Astrocyte (in vitro differentiated cells and primary cell): ENCODE data around the gene AGTRAP. TPM values are rescaled to one million over a fixed set of nuclear protein-coding genes. Genes with fewer than 3 reads are reported as not detected.

ENCODE experiments used
- DNase-seq: peaks from one replicate; pipeline ENCODE4 v3.0.0-alpha.2; 2010; ENCODE audit warnings: low read depth
- FAIRE-seq: peaks from 2 replicates; lab custom pipeline; 2011; peaks lifted over from hg19 to GRCh38; lab: Jason Lieb, UNC
- H2AFZ ChIP-seq: 2 replicates; pipeline ENCODE4 v1.6.0; 2012; ENCODE audit warnings: low read depth, low read length, inconsistent platforms
- H3K27ac ChIP-seq: 2 replicates; pipeline ENCODE4 v1.5.1; 2011; ENCODE audit warnings: low read depth, low read length, inconsistent platforms
- H3K27me3 ChIP-seq: 2 replicates; pipeline ENCODE4 v1.6.0; 2011; ENCODE audit warnings: low read length, inconsistent platforms; ENCODE audit not compliant: insufficient read depth
- H3K36me3 ChIP-seq: 2 replicates; pipeline ENCODE4 v1.5.1; 2011; ENCODE audit warnings: low read length, inconsistent platforms; ENCODE audit not compliant: insufficient read depth
- H3K4me1 ChIP-seq: 2 replicates; pipeline ENCODE4 v1.5.1; 2011; ENCODE audit warnings: low read length, inconsistent platforms; ENCODE audit not compliant: insufficient read depth
- H3K4me2 ChIP-seq: 2 replicates; pipeline ENCODE4 v1.6.0; 2012; ENCODE audit warnings: low read length, inconsistent platforms
- H3K4me3 ChIP-seq: 2 replicates; pipeline ENCODE4 v1.5.1; 2011; ENCODE audit warnings: low read depth, mild to moderate bottlenecking, low read length, inconsistent platforms; ENCODE audit not compliant: insufficient read depth
- H3K79me2 ChIP-seq: 2 replicates; pipeline ENCODE4 v1.6.0; 2012; ENCODE audit warnings: mild to moderate bottlenecking, low read length, inconsistent platforms; ENCODE audit not compliant: insufficient read depth
- H3K9ac ChIP-seq: 2 replicates; pipeline ENCODE4 v1.6.0; 2012; ENCODE audit warnings: mild to moderate bottlenecking, low read length, inconsistent platforms
- H3K9me3 ChIP-seq: 2 replicates; pipeline ENCODE4 v1.5.1; 2012; ENCODE audit warnings: low read depth, mild to moderate bottlenecking, low read length, inconsistent platforms; ENCODE audit not compliant: insufficient read depth
- H4K20me1 ChIP-seq: 2 replicates; pipeline ENCODE4 v1.6.0; 2012; ENCODE audit warnings: low read length, inconsistent platforms; ENCODE audit not compliant: insufficient read depth
- H3K27ac Mint-ChIP-seq: one replicate; pipeline ENCODE4 v1.8.0; 2021; ENCODE audit warnings: mild to moderate bottlenecking, mixed read lengths; ENCODE audit not compliant: unreplicated experiment
- H3K27me3 Mint-ChIP-seq: one replicate; pipeline ENCODE4 v1.8.0; 2021; ENCODE audit warnings: low read depth, mixed read lengths; ENCODE audit not compliant: unreplicated experiment
- H3K36me3 Mint-ChIP-seq: one replicate; pipeline ENCODE4 v1.8.0; 2021; ENCODE audit warnings: low read depth, mixed read lengths; ENCODE audit not compliant: unreplicated experiment
- H3K4me1 Mint-ChIP-seq: one replicate; pipeline ENCODE4 v1.8.0; 2021; ENCODE audit warnings: low read depth, mixed read lengths; ENCODE audit not compliant: unreplicated experiment
- H3K4me3 Mint-ChIP-seq: one replicate; pipeline ENCODE4 v1.8.0; 2021; ENCODE audit warnings: mild to moderate bottlenecking, moderate library complexity, mixed read lengths; ENCODE audit not compliant: unreplicated experiment
- H3K9me3 Mint-ChIP-seq: one replicate; pipeline ENCODE4 v1.8.0; 2021; ENCODE audit warnings: mild to moderate bottlenecking, mixed read lengths; ENCODE audit not compliant: unreplicated experiment
- EZH2 ChIP-seq: IDR thresholded peaks from 2 replicates; pipeline ENCODE4 v1.6.1; 2012; ENCODE audit warnings: mild to moderate bottlenecking, low read length, inconsistent platforms; ENCODE audit not compliant: insufficient read depth
- total RNA-seq: library from RNA; stranded (reverse); gene quantifications from 2 replicates; pipeline ENCODE4 v1.2.1, GENCODE V29; 2021
- TF ChIP-seq, protein P1 (sequence below): IDR thresholded peaks from 2 replicates; pipeline ENCODE4 v1.5.1; 2011; ENCODE audit warnings: low read depth, mild to moderate bottlenecking, inconsistent platforms, low read length, moderate library complexity; ENCODE audit not compliant: insufficient read depth

The AGTRAP gene
- total RNA-seq, 1 donor from 2014 or later: 38.7 TPM

DNA sequence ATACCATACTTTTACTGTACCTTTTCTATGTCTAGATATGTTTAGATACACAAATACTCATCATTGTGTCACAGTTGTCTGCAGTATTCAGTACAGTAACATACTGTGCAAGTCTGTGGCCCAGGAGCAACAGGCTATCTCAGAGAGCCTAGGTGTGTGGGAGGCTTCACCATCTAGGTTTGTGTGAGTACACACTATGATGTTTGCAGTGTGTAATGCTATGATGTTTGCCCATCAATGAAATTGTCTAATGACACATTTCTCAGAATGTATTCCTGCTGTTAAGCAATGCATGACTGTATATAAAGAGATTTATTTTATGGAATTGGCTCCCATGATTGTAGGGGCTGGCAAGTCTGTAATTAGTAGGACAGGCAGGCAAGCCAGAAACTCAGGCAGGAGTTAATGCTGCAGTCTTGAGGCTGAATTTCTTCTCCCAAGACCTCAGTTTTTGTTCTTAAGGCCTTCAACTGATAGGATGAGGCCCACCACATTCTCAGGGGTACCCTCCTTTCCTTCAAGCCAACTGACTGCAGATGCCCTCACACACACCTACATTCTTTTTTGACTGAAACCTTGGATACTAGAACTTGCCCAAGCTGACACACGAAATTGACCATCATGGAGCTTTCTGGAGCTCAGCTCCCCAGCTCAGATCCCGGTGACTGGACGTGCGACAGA, 7.7 kb upstream of the AGTRAP start:
- H3K27ac Mint-ChIP-seq: no peak overlapping the region
- peaks cover 7% of the 10 kb centered on the region for H3K27me3 Mint-ChIP-seq
- no peak overlapping the region for H3K4me3 ChIP-seq
- FAIRE-seq (no peak), DNase-seq (no peak)
- H3K4me2 ChIP-seq: no peak overlapping the region
- no peaks in the 10 kb centered on the region for H3K9me3 Mint-ChIP-seq
- H3K36me3 Mint-ChIP-seq: no peaks in the 10 kb centered on the region
- no peaks in the 10 kb centered on the region for H3K9me3 ChIP-seq
- H3K27ac ChIP-seq: no peak overlapping the region
- H3K79me2 ChIP-seq: no peaks in the 10 kb centered on the region
- no peak overlapping the region for H3K9ac ChIP-seq
- peaks cover 2% of the 10 kb centered on the region for H3K27me3 ChIP-seq
- peaks cover 23% of the 10 kb centered on the region for H3K4me1 Mint-ChIP-seq
- H4K20me1 ChIP-seq: no peaks in the 10 kb centered on the region
- H3K4me1 ChIP-seq: peaks cover 16% of the 10 kb centered on the region
- H3K36me3 ChIP-seq: no peaks in the 10 kb centered on the region
- H3K4me3 Mint-ChIP-seq: no peak overlapping the region
- TF ChIP-seq EZH2: no peak
- TF ChIP-seq, protein P1, sequence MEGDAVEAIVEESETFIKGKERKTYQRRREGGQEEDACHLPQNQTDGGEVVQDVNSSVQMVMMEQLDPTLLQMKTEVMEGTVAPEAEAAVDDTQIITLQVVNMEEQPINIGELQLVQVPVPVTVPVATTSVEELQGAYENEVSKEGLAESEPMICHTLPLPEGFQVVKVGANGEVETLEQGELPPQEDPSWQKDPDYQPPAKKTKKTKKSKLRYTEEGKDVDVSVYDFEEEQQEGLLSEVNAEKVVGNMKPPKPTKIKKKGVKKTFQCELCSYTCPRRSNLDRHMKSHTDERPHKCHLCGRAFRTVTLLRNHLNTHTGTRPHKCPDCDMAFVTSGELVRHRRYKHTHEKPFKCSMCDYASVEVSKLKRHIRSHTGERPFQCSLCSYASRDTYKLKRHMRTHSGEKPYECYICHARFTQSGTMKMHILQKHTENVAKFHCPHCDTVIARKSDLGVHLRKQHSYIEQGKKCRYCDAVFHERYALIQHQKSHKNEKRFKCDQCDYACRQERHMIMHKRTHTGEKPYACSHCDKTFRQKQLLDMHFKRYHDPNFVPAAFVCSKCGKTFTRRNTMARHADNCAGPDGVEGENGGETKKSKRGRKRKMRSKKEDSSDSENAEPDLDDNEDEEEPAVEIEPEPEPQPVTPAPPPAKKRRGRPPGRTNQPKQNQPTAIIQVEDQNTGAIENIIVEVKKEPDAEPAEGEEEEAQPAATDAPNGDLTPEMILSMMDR: no peak
- H2AFZ ChIP-seq: no peak overlapping the region

DNA sequence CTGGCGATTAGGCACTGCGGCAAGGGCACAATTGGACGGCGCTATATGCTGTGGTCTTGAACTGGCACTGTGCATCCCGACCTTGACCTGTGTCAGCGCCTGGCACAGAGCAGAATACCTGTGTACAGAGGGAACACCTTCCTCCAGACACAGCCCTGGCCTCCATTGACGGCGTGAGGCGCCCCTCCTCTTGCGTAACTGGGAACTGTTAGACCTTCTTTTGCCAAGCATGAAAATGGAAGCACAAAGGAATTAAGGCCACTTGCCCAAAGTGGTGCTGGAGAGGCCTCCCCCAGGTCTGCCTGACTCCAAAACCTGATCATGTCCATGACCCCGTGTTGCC, 6.8 kb upstream of the AGTRAP start:
- H3K27ac ChIP-seq: no peak overlapping the region
- peaks cover 16% of the 10 kb centered on the region for H3K4me1 ChIP-seq
- H3K36me3 ChIP-seq: no peaks in the 10 kb centered on the region
- H3K4me2 ChIP-seq: peak overlapping the region; percentile 1
- FAIRE-seq (no peak), DNase-seq (no peak)
- no peaks in the 10 kb centered on the region for H4K20me1 ChIP-seq
- no peaks in the 10 kb centered on the region for H3K79me2 ChIP-seq
- H2AFZ ChIP-seq: peak overlapping the region; percentile 39
- peaks cover 2% of the 10 kb centered on the region for H3K27me3 ChIP-seq
- H3K9me3 ChIP-seq: no peaks in the 10 kb centered on the region
- H3K9me3 Mint-ChIP-seq: no peaks in the 10 kb centered on the region
- H3K27ac Mint-ChIP-seq: no peak overlapping the region
- H3K36me3 Mint-ChIP-seq: no peaks in the 10 kb centered on the region
- peaks cover 7% of the 10 kb centered on the region for H3K27me3 Mint-ChIP-seq
- no peak overlapping the region for H3K4me3 Mint-ChIP-seq
- H3K4me3 ChIP-seq: no peak overlapping the region
- no peak overlapping the region for H3K9ac ChIP-seq
- no peak for TF ChIP-seq EZH2
- TF ChIP-seq, protein P1: no peak
- peaks cover 23% of the 10 kb centered on the region for H3K4me1 Mint-ChIP-seq
